ENCODE results near the gene TMOD2. TPM values are rescaled to one million over a fixed set of nuclear protein-coding genes. Genes with fewer than 3 reads are reported as not detected.

TMOD2 gene
- total RNA-seq, 1 experiment from 2014 or later = 3.0 TPM

DNA sequence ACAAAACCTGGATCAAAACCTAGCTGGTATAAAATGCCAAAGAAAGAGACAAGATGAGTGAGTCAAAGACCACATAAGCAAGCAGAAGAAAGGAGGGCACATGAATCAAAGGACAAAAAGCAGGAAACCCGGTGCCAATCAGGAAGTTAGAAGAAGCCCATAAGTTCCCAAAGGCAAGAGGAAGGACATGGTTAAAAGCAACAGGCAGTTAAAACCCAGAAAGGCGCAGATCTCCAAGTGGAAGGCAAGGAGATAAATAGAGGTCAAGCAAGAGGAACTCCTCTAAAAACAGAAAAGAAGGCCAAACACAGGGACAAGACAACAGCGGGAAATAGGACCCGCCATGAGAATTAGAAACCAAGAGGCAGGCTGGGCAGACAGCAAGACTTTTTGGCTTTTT is 4.4 kb downstream of the TMOD2 start:
- peaks cover 49% of the 10 kb centered on the region for H3K27me3 Mint-ChIP-seq (ENCODE audit: low read depth)
- Histone ChIP-seq H3K27ac (ENCODE audit: insufficient read length, low read depth, low read length) (no peak overlapping the region), H2BK5ac (ENCODE audit: insufficient read length, low read length) (no peak overlapping the region), H3K18ac (ENCODE audit: insufficient read length, low read depth, low read length) (no peak overlapping the region), H3K9me3 (ENCODE audit: control insufficient read depth, low read depth, low read length) (no peaks in the 10 kb centered on the region), H4K20me1 (ENCODE audit: control insufficient read depth, insufficient read depth, insufficient read length) (no peaks in the 10 kb centered on the region), H2AFZ (ENCODE audit: low read length) (no peak overlapping the region), H3K4me1 (ENCODE audit: insufficient read depth, low read length) (peaks cover 3% of the 10 kb centered on the region; the same call in 1 of the 2 replicates), H3K23me2 (ENCODE audit: insufficient read length, low read depth, low read length, poor library complexity, severe bottlenecking) (peaks cover 5% of the 10 kb centered on the region), H3K4ac (ENCODE audit: low read depth, low read length) (no peak overlapping the region), H2BK12ac (ENCODE audit: insufficient read length, low read depth, low read length) (no peak overlapping the region), H4K8ac (replicated peaks; ENCODE audit: insufficient read length, low read depth, low read length) (no peak overlapping the region), H3K9ac (ENCODE audit: extremely low read depth, insufficient read length, low read length) (no peak overlapping the region), H3T11ph (ENCODE audit: low read length) (no peak overlapping the region), H2BK20ac (ENCODE audit: low read depth, low read length, poor library complexity, severe bottlenecking) (no peak overlapping the region), H3K4me2 (ENCODE audit: insufficient read depth, insufficient read length, low read length) (no peak overlapping the region), H4K91ac (ENCODE audit: insufficient read length, low read depth, low read length) (no peak overlapping the region), H3K23ac (ENCODE audit: insufficient read length, low read depth, low read length) (no peak overlapping the region), H2BK15ac (ENCODE audit: low read depth, low read length) (no peak overlapping the region), H2AK5ac (ENCODE audit: insufficient read length, low read length) (no peak overlapping the region), H3K79me1 (ENCODE audit: insufficient read depth, low read depth, low read length, poor library complexity, severe bottlenecking) (no peaks in the 10 kb centered on the region), H3K56ac (ENCODE audit: insufficient read length, low read depth, low read length) (no peak overlapping the region), H3K14ac (ENCODE audit: insufficient read depth, low read length) (no peak overlapping the region), H2BK120ac (ENCODE audit: low read depth, low read length, poor library complexity, severe bottlenecking) (no peak overlapping the region), H3K27me3 (ENCODE audit: insufficient read depth, low read length) (peaks cover 8% of the 10 kb centered on the region; the same call in 1 of the 2 replicates), H4K5ac (ENCODE audit: insufficient read length, low read depth, low read length) (no peak overlapping the region), H3K79me2 (ENCODE audit: insufficient read depth, low read length) (no peaks in the 10 kb centered on the region)
- H3K4me3 Mint-ChIP-seq = no peak overlapping the region
- peaks cover 0 to 3% (median 0%) of the 10 kb centered on the region in 3 experiments; a peak in 1 of 7 replicates for H3K36me3 Mint-ChIP-seq (ENCODE audit: insufficient read depth in 1 of 3, low read depth in 3 of 3)
- no peak for TF ChIP-seq CTCF (conservative IDR thresholded peaks at IDR 0.05)
- no peak overlapping the region for H3K27ac Mint-ChIP-seq
- H3K9me3 Mint-ChIP-seq = peaks cover 2 to 3% of the 10 kb centered on the region in 2 experiments; a peak in 3 of 5 replicates
- peaks cover 14 to 18% of the 10 kb centered on the region in 2 experiments for H3K4me1 Mint-ChIP-seq
- WGBS (ENCODE audit: extremely low coverage, insufficient read length, low lambda C conversion rate) = no CpG with 5 or more reads among the region's 4 CpGs
- no peak for DNase-seq
